ENCODE results near the gene FAM228B.

DNA sequence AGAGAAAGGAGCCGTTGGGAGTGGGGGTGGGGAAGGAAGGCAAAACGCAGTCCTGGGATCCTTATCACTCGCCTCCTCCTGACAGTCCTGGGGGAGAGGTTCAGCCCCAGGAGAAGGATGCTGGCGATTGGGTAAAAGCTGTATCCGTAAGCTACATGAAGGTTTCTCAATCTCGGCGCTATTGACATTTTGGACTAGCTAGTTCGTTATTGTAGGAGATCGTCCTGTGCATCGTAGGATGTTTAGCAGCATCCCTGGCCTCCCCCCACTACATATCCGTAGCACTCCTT, 38.1 kb upstream of the FAM228B start:
- TF ChIP-seq CTCF (IDR thresholded peaks at IDR 0.05; ENCODE audit: poor library complexity) (no peak), EZH2 (IDR thresholded peaks at IDR 0.05; ENCODE audit: borderline replicate concordance) (no peak)
